ENCODE measurements around the gene PTPN3.
"Not testable (repeated sequence)": the region's sequence is repeated elsewhere in the genome, so short reads cannot be mapped to it uniquely, and the experiment has no call there.

PTPN3 gene

DNA sequence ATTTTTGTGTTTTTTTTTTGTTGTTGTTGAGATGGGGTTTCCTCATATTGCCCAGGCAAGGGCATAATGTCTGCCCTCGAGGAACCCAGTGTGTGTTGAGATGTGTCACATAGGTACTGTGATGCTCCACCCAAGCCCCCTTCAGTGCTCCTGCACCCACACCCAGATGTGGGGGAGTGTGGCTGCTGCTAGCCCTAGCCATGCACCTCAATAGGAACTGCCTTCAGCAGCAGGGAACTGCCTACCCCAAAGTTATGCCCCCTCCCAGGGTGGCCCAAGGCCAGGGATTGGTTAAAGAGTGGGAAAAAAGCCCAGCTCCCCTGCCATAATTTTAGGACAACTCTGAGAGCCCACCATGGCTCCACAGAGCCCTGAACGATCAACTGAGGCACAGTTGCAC lies 143.9 kb downstream of the PTPN3 start:
- in situ Hi-C loops (cut with MboI; ENCODE audit: low sequenced_read_pairs), result no loop called here

DNA sequence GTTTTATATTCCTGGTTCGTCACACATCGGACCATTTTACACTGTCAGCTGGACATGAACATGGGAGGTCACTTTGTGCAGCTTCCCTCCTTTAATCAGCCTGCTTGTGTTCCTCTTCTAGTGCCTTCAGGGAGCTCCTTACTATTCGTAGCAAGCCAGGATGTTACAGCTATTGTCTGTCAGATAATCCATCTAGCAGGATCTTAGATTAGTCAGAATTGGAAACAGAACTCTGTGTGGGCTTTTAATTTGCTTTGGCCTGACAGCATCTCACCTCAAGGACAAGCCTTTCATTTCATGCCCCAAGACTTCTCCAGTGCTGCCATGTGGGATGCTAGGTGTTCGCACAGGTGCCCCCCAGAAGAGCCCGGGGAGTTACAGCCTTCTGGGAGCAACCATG lies 147.1 kb downstream of the PTPN3 start:
- in situ Hi-C loops (cut with MboI; ENCODE audit: low sequenced_read_pairs), result no loop called here

DNA sequence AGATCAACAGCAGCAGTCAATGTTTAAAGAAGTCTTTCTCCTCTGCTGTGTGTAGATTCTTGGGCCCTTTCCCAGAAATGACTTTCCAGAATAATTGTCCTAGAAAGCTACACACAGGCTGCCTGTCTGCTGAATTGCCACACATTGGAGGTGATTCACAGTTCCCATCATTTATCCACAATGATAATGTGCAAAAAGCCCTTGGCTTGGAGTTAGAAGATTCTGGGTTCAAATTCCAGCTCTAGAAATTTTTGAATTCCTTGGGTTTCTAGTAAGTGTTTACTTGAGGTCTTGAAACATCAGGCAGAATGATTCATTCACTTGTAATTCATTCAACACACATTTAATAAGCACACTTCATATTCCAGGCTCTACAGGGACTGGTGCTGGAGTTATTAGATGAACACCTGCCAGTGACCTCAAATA lies 148.7 kb downstream of the PTPN3 start:
- in situ Hi-C loops (cut with MboI; ENCODE audit: low sequenced_read_pairs), result no loop called here

DNA sequence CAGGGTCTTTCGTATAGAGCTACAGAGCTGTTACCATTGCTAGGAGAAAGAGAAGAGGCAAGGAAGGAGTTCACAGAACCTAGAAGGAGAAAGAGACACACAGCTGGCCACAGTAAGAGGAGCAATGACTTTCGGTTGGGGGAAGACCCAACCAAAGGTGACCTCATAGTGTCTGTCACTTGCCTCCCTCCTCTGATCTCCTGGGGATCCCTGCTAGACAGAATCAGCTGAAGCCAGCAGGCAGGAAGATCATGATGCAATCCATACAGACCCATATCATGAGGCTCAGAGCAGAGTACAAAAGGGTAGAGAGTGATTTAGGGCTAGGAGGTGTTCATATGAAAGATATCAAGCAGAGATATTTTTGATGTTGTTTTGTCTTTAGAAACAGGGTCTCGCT lies 151.2 kb downstream of the PTPN3 start:
- in situ Hi-C loops (cut with MboI; ENCODE audit: low sequenced_read_pairs), result no loop called here

DNA sequence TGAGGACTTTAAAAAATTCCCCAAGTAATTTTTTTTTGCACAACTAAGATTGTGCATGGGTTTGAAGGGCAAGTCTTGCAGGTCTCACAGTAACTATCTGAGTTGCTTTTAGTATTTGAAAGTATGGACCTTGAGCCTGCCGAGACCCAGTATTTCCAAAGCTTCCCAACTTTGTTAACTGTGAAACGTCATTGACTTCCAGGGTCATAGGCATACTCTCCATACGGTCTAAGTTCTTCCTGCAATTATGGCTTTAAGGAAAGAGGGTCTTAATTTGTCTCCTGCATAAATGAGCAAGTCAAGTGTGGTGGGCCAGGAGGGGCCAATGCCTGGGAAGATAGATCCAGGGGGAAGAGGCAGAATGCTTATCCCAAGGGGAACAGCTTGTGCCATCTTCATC lies 153.2 kb downstream of the PTPN3 start:
- in situ Hi-C loops (cut with MboI; ENCODE audit: low sequenced_read_pairs), result no loop called here

DNA sequence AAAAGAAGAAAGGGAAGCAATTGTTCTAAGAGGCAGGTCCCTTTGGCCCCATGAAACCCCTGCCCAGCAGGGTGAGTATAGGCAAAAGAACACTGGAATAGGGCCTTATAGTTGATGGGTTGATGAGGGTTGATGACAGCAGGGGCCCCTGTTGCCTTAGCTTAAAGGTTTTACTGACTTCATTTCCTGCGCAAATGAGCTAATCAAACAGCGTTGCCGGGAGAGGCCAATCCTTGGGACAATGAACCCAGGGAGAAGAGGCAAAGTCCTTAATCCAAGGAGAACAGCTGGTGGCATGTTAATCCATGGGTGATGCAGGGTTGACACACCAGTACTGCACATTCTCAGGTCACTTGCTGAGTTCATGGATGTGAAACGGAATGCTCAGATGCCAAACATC lies 155.2 kb downstream of the PTPN3 start:
- in situ Hi-C loops (cut with MboI; ENCODE audit: low sequenced_read_pairs), result no loop called here

DNA sequence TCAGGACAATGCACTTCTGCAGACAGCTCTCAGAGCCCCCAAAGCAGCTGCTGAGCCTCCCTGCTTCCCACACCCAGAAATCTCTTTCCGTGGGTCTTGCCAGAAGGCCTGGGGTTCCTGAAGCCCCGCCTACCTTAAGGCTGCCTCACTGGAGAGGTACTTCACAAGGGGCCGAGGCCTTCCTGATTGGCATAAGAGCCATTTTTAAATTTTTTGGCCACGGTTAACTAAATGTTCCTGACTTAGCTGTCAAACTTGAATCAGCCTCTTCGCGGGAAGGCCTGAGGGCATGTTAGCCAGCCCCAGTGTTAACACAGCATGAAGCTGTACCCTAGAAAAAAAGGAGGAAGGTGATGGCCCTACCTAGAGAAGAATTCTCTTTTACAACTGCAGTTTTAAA lies 156.5 kb downstream of the PTPN3 start:
- in situ Hi-C loops (cut with MboI; ENCODE audit: low sequenced_read_pairs), result no loop called here

DNA sequence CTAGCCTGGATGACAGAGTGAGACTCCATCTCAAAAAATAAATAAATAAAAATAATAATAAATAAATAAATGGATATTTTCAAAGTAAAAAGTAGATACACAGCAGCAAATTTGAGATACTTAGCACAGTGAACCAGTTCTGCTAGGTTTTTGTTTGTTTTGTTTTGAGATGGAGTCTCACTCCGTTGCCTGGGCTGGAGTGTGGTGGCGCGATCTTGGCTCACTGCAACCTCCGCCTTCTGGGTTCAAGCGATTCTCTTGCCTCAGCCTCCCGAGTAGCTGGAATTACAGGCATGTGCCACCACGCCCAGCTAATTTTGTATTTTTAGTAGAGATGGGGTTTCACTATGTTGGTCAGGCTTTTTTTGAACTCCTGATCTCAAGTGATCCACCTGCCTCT lies 157.1 kb downstream of the PTPN3 start:
- in situ Hi-C loops (cut with MboI; ENCODE audit: low sequenced_read_pairs), result not testable (repeated sequence)

DNA sequence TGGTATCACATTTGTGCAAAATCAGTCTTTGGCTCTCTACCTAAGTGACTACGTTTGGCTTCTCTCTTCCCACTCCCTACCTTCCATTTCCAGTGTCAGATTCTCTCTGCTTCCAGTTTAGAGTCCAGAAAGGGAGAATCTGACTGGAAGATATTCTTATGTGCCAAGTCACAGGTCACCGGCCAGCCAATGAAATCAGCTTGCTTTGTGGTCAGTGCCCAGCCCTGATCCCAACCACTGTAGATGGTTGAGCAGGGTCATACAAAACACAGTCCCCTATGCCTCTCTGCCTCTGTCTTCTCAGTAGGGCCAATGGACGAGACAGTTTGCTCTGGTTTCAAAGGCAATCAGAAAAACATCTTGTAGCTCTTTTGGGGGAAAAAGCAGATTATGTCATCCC lies 161.7 kb downstream of the PTPN3 start:
- in situ Hi-C loops (cut with MboI; ENCODE audit: low sequenced_read_pairs), result no loop called here

DNA sequence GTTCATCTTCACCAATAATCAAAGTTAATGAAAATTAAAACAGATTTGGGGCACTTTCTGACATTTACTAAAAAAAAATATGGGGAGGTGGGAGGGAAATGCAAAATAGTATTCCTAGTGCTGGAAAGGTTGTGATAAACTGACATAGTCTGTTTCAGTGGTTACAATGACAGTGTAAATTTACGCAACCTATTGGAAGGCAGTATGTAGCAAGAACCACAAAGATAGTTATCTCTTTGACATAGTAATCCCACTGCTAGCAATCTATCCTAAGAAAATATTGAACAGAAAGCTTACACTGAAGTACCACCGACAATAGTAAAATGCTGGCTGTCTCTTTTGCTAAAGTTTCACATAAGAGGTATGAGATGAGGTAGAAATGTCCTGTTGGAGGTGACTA lies 162.2 kb downstream of the PTPN3 start:
- in situ Hi-C loops (cut with MboI; ENCODE audit: low sequenced_read_pairs), result no loop called here

DNA sequence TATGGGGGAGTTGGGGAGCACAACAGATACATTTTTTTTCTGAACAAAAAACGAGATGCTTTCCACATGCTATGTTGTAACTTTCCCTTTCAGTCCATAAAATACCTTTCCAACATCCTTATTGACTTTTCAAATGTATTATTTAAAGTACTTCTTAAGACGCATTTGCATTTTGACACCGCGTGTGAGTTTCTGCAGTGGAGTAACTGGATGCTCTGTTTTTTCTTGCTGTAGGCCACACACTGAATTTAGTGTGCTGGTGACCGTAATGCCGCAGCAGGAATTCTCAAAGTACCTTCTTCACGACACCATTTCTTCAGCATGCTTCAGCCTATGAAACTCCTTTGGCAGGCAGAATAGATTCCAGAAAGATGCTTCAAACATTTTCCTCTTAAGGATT lies 163.0 kb downstream of the PTPN3 start:
- in situ Hi-C loops (cut with MboI; ENCODE audit: low sequenced_read_pairs), result no loop called here

DNA sequence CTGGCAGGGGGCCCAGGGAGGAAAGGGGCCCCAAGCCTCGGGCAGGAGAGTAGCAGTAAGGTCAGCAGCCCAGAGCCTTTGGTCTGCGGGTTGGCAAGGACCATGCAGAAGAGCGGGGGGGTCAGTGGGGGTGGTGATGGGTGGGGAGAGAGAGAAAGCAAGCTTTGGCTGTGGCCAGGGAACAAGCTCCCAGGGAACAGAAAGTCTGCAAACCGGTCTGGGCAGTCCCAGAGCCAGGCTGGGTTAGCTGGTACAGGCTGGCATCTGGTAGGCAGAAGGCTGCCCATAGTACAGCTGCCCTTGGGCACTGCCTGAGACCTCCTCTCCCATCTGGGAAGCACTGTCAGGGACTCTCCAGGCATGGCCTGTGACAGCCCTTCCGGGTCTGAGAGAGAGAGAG lies 166.8 kb downstream of the PTPN3 start:
- in situ Hi-C loops (cut with MboI; ENCODE audit: low sequenced_read_pairs), result no loop called here

DNA sequence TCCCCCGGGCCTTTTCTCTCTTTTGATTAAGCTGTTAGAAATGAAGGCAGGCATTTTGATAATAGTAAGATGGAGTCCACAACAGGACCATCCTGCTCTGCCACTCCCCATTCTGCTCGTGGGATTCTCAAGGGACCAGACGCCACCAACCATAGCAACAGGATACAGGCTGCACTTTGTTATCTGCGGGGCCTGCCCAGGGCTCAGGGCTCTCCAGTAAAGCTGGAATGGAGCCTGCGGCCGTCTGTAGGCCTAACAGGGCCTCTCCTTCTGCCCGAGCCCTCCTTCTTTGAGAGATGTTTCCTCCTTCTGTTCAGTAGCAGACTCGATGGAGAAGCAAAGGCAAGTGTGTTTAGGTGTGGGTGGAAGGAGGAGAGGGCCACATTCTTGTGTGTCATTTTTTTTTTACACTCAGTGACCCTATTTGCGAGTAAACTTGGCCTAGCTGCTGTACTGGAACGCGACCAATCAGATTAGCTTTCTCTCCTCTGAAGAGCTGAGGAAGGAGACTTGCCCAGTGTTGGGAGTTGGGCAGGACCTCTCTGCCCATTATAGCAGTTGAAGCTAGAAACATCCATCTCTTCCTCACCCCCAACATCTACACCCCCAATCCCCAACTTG lies 168.4 kb downstream of the PTPN3 start:
- in situ Hi-C loops (cut with MboI; ENCODE audit: low sequenced_read_pairs), result no loop called here

DNA sequence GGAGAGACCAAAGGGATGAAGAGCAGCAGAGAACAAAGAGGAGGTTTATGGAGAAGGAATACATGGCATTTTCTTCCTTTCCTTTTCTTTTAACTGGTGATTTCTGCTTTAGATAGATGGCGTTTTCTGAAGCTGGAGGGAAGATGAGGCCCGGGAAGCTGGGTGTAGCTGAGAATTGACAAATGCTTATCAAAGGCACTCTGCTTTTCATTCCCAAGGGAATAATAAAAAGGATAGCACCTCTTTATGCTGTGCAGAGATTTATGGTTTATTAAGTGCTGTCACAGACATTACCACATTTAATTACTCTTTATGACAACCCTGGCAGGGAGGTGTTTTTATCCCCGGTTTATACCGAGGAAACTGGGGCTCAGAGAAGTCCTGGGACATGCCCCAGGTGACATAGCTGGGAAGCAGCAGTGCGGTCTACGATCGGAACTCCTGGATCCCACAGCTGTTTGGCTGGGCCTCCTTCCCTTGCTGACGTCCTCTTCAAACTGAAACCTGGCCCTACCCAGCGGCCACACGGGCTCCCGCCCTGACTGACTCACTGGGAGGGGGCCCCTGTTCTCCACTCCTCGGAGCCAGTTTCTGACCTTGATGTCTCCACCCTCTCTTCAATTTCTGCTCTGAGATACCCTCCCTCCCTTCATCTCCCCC lies 169.0 kb downstream of the PTPN3 start:
- in situ Hi-C loops (cut with MboI; ENCODE audit: low sequenced_read_pairs), result no loop called here

All from HL-60/S4 (cell line).